Spinal cord (tissue), 10 donors: Measurements from ENCODE around the gene PLCB1. TPM values are rescaled to one million over a fixed set of nuclear protein-coding genes. Genes with fewer than 3 reads are reported as not detected.
"Not testable (repeated sequence)": the region's sequence is repeated elsewhere in the genome, so short reads cannot be mapped to it uniquely, and the experiment has no call there.

Experiments
- DNase-seq, 6 donors: peaks; one replicate each; pipeline versions ENCODE4 v3.0.0 to v3.0.0-alpha.2; 2013 to 2015; ENCODE audit warnings: low spot score in 6 of 6, low read depth in 4 of 6
- H3K27ac ChIP-seq: one replicate; pipeline ENCODE4 v1.5.1; 2013; ENCODE audit warnings: low read depth, low read length, control low read depth
- H3K27me3 ChIP-seq: one replicate; pipeline ENCODE4 v1.6.1; 2013; ENCODE audit warnings: low read length; ENCODE audit not compliant: control insufficient read depth, insufficient read depth
- H3K36me3 ChIP-seq: one replicate; pipeline ENCODE4 v1.6.1; 2013; ENCODE audit warnings: low read length; ENCODE audit not compliant: control insufficient read depth, insufficient read depth
- H3K4me1 ChIP-seq: one replicate; pipeline ENCODE4 v1.6.1; 2013; ENCODE audit warnings: low read length; ENCODE audit not compliant: control insufficient read depth, insufficient read depth
- H3K4me3 ChIP-seq: one replicate; pipeline ENCODE4 v1.5.1; 2013; ENCODE audit warnings: low read depth, low read length, control low read depth
- H3K9me3 ChIP-seq: one replicate; pipeline ENCODE4 v1.6.1; 2013; ENCODE audit warnings: low read length; ENCODE audit not compliant: control insufficient read depth, insufficient read depth
- WGBS: methylation state at CpG from one replicate; pipeline ENCODE4 v1.1.5; 2013; ENCODE audit warnings: missing lambda C conversion rate; ENCODE audit not compliant: insufficient coverage; 5-methylcytosine and 5-hydroxymethylcytosine counted together
- long read RNA-seq, 4 donors: transcript quantifications; one replicate each; lab custom pipeline, GENCODE V29; 2026
- polyA plus RNA-seq, 2 donors: library from polyadenylated mRNA; unstranded; fragments of 120-200 nt; gene quantifications; one replicate each; pipeline ENCODE4 v1.2.1, GENCODE V29; 2013; ENCODE audit not compliant: insufficient read length in 2 of 2
- total RNA-seq, 2 donors: library from RNA; depleted of rRNA in 1 of 2; stranded (reverse); fragments of 120-200 nt in 1 of 2; fragments of >200 nt in 1 of 2; gene quantifications; one replicate each; pipeline versions ENCODE4 v1.2.3 to v1.2.4, GENCODE V29; 2013 to 2014
- donor health status: healthy.

The PLCB1 gene
- total RNA-seq (10 to 100 TPM; 42.9 to 98.3 TPM), polyA plus RNA-seq (100 to 1,000 TPM in 1 of 2 donors, 10 to 100 TPM in 1; 78.1 to 111 TPM)
- long read RNA-seq, donor 1, full-length matches to known transcripts = 2 of 23 reads
- long read RNA-seq, donor 1, partial matches to known transcripts = 21 of 23 reads
- long read RNA-seq, donor 1, other reads (novel, unspliced or antisense) = 0 of 23 reads
- long read RNA-seq, donor 2 = 0 reads
- long read RNA-seq, donor 3 = 0 reads
- long read RNA-seq, donor 4 = 0 reads

- peak; percentile 62 to 97 (median 83) for DNase-seq
- no peaks in the 10 kb centered on the region for H3K9me3 ChIP-seq
- H3K27me3 ChIP-seq = peaks cover 3% of the 10 kb centered on the region
- H3K27ac ChIP-seq = peak within 1 kb of the TSS; percentile 74
- 2% methylated on average over 54 of the region's 65 CpGs for WGBS
- H3K36me3 ChIP-seq = no peaks in the 10 kb centered on the region
- H3K4me3 ChIP-seq = peak within 1 kb of the TSS; percentile 54
- peaks cover 12% of the 10 kb centered on the region for H3K4me1 ChIP-seq
Measured at GRCh38 chr20:8131598-8132483, at the start of gene PLCB1. PLCB1 (plus strand) TSS chr20:8132266; CDS start chr20:8132652, 386 bp downstream.

GRCh38 chr20:8082989-8083388 is 49.1 kb upstream of the PLCB1 start:
- H3K36me3 ChIP-seq = no peaks in the 10 kb centered on the region
- H3K4me3 ChIP-seq = no peak overlapping the region
- no peaks in the 10 kb centered on the region for H3K9me3 ChIP-seq
- DNase-seq = peak in 1 of 6 donors; percentile 62
- no peaks in the 10 kb centered on the region for H3K27me3 ChIP-seq
- H3K27ac ChIP-seq = no peak overlapping the region
- H3K4me1 ChIP-seq = no peaks in the 10 kb centered on the region

- Histone ChIP-seq H3K27ac (no peak overlapping the region), H3K36me3 (no peaks in the 10 kb centered on the region), H3K4me1 (no peaks in the 10 kb centered on the region), H3K27me3 (no peaks in the 10 kb centered on the region), H3K4me3 (no peak overlapping the region), H3K9me3 (no peaks in the 10 kb centered on the region)
- DNase-seq = no peak
- WGBS = 34% methylated on average over 4 of the region's 5 CpGs
Measured at GRCh38 chr20:8089668-8090067, 42.4 kb upstream of the PLCB1 start.

- Histone ChIP-seq H3K36me3 (no peaks in the 10 kb centered on the region), H3K4me3 (no peak overlapping the region), H3K9me3 (no peaks in the 10 kb centered on the region), H3K27ac (no peak overlapping the region), H3K4me1 (no peaks in the 10 kb centered on the region), H3K27me3 (no peaks in the 10 kb centered on the region)
- peak; percentile 13 to 92 (median 63) for DNase-seq
- WGBS = 0% methylated on average over 1 of the region's 1 CpG
Measured at GRCh38 chr20:8094415-8094818, 37.6 kb upstream of the PLCB1 start.

- H3K4me1 ChIP-seq = no peaks in the 10 kb centered on the region
- no peaks in the 10 kb centered on the region for H3K9me3 ChIP-seq
- no peak for DNase-seq
- no peak overlapping the region for H3K27ac ChIP-seq
- H3K4me3 ChIP-seq = no peak overlapping the region
- H3K36me3 ChIP-seq = no peaks in the 10 kb centered on the region
- H3K27me3 ChIP-seq = no peaks in the 10 kb centered on the region
- WGBS = no CpG with 5 or more reads among the region's 2 CpGs
Measured at GRCh38 chr20:8094850-8095249, 37.2 kb upstream of the PLCB1 start.

- WGBS = 94% methylated on average over 2 of the region's 5 CpGs
- DNase-seq = no peak
- Histone ChIP-seq H3K9me3 (no peaks in the 10 kb centered on the region), H3K27me3 (no peaks in the 10 kb centered on the region), H3K27ac (no peak overlapping the region), H3K36me3 (no peaks in the 10 kb centered on the region), H3K4me1 (no peaks in the 10 kb centered on the region), H3K4me3 (no peak overlapping the region)
Measured at GRCh38 chr20:8095648-8096572, 36.2 kb upstream of the PLCB1 start.

- WGBS = no CpG with 5 or more reads among the region's 2 CpGs
- Histone ChIP-seq H3K27me3 (no peaks in the 10 kb centered on the region), H3K9me3 (no peaks in the 10 kb centered on the region), H3K4me1 (no peaks in the 10 kb centered on the region), H3K27ac (no peak overlapping the region), H3K4me3 (no peak overlapping the region), H3K36me3 (no peaks in the 10 kb centered on the region)
- DNase-seq = no peak
Measured at GRCh38 chr20:8097307-8097706, 34.8 kb upstream of the PLCB1 start.

- Histone ChIP-seq H3K36me3 (no peaks in the 10 kb centered on the region), H3K9me3 (peaks cover 5% of the 10 kb centered on the region), H3K4me3 (no peak overlapping the region), H3K27ac (no peak overlapping the region), H3K4me1 (no peaks in the 10 kb centered on the region), H3K27me3 (no peaks in the 10 kb centered on the region)
- WGBS = 100% methylated on average over 1 of the region's 2 CpGs
- DNase-seq = no peak
Measured at GRCh38 chr20:8104252-8104651, 27.8 kb upstream of the PLCB1 start.

GRCh38 chr20:8114612-8115011 is 17.5 kb upstream of the PLCB1 start:
- H3K4me3 ChIP-seq, DNase-seq, H3K4me1 ChIP-seq, H3K36me3 ChIP-seq, H3K27ac ChIP-seq, H3K9me3 ChIP-seq, H3K27me3 ChIP-seq: not testable (repeated sequence)
- WGBS = 91% methylated on average over 14 of the region's 21 CpGs
